ENCODE data around the gene INVS.
"Not testable (repeated sequence)": the region's sequence is repeated elsewhere in the genome, so short reads cannot be mapped to it uniquely, and the experiment has no call there.

The INVS gene

DNA sequence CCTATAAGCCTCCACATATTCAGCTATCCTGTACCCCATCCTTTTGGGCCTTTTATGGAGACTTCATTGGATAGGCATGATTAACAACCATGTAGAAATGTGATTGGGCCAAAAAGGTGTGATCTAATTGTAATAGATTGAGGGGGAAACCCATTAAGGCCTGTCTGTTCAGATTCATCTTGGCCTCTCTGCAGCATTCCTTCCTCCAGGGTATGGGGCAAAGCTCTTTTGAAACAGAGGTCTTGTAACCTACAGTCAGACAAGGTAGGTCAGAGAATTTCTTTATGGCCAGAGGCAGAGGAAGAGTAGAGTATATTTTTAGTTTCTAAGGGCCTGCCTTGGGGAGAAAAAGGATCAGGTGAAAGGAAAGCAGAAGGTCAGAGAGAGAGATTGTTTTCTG lies 98.5 kb downstream of the INVS start:
- no peak for DNase-seq

DNA sequence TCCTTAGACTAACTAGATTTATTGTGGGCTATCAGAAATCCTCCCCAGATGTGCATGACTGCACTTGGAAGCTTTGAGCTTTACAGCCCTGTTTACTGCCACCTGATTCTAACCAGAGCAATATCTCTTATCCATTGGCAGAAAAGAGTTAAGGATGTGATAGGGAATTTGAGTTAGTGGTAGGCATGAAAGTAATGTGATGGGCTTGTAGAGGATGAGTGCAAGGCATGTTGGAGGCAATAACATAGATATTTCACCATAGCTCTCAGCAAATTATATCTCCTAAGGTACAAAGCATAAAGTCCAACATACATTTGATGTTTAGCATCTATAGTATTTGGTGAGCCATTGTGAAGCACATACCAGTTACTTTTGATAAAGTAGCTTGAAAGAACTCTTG lies 103.8 kb downstream of the INVS start:
- DNase-seq: no peak

- no peak for DNase-seq
Measured at GRCh38 chr9:100204796-100205195, 105.8 kb downstream of the INVS start.

- no peak for DNase-seq
Measured at GRCh38 chr9:100206899-100207298, 107.9 kb downstream of the INVS start.

GRCh38 chr9:100208673-100209072 lies 109.6 kb downstream of the INVS start:
- DNase-seq: no peak

DNA sequence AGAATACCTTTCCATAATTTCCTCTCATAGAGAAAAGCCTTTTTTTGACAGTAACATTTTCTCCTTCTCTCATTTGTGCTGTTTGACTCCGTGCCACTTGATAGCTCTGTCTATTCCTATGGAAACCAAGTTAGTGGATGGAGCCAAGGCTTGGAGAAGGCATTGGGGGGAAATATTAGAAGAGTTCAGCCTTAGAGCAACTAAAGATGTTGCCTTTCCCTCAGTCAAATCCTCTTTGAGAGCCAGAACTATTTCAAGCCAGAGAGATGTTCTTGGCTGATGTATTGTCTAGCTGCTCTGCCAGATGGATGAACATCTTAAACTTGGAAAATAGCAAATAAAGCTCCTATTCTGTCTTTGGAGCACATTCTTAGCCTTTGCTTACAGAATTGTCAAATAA lies 112.4 kb downstream of the INVS start:
- no peak for DNase-seq

- DNase-seq: no peak
Measured at GRCh38 chr9:100213730-100214477, 114.9 kb downstream of the INVS start.

DNA sequence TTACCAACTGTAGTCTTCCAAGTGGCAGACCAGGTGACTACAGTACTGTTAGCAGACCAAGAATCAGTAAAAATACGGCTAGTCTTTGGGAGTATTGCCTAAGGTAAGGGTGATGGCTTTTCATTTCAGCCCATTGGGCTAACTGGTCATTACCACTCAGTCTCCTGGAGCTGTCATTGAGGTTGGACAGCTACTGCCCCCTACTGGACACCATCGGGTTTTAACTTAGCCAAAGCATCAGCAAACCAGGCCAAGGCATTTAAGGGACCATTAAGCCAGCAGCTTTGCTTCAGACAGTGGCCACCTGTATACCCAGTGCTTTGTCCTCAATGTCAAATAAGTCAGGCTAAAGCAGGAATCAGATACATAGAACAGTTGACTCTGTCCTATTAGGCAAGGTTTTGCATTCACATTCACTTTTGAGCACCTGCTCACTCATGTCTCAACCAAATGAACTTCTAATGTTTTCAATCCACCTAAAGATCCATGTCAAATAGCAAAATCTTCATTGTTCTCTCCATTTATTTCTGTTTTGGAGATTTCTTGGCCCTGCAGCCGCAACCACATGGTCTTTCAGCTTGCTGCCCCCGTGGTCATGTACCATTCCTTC lies 117.2 kb downstream of the INVS start:
- peak; percentile 81 for DNase-seq

- DNase-seq: no peak
Measured at GRCh38 chr9:100217536-100217935, 118.5 kb downstream of the INVS start.

DNA sequence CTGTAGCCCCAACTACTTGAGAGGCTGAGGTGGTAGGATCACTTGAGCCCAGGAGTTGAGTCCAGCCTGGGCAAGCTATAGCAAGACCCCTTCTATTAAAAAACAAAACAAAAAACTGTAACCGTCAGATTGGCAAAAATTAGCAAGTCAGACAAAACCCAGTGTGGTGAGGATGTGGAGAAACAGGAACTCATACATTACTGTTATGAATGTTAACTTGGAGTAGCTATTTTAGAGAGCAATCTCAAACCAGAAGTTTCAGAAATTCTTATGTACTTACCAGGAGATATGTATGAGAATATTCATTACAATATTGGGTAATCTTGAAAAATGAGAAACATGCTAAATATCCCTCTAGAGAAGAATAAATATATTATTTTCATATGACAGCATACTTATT lies 120.3 kb downstream of the INVS start:
- DNase-seq: no peak

DNA sequence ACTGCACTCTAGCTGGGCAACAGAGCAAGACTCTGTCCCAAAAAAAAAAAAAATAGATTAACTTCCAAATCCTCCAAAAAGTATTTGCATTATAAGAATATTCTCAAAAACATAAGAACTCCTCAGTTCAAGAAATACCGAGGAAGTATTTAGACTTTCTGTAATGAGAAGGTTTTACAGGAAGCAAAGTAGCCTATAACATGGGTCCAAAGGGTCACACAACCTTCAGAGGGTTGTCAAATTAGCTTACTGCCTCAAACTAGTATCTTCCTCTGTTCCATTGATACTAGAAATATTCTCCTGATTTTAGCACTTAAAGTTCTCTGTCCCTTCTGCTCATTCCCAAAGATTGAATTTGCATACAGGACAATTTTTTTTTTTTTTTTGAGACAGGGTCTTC lies 121.9 kb downstream of the INVS start:
- no peak for DNase-seq

GRCh38 chr9:100221538-100221937 lies 122.5 kb downstream of the INVS start:
- no peak for DNase-seq

DNA sequence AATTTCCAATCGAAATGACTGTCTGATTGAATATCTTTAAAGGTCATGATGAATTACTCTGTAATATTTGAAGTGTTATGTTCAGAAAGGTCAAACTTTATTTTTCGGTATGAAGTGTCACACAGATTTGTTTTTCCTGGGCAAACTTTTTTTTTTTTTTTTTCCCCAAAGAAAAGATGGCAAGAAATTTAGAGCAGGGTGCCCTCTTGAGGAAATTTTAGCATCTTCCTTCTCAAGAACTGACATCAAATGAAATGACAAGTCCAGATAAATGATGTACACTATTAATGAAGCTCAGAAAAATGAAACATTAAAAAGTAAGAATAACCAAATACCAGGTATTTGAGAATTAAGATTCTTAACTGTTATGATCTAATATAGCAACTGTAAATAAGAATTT lies 123.6 kb downstream of the INVS start:
- no peak for DNase-seq

- no peak for DNase-seq
Measured at GRCh38 chr9:100227636-100228035, 128.6 kb downstream of the INVS start.

DNA sequence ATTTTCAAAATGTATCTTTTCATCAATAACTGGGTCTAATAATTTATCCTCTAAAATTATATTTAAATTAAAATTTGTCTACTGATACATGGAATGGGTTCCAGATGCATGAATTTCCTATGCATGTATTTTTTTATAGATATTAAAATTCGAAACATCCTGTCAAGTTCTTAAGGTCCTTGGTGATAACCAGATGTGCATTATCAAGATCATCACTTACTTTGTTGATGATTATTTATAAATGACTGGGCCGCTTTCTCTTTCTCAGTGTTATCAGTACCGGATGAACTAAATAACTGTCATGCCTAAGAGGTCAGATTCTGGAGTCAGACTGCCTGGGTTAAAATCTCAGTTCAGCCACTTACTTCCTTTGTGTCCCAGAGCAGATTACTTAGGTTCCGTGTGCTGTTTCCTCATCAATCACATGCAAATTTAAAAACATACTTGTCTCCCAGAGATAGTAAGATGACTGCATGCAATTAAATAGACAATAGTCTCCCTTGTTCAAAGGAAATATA lies 129.4 kb downstream of the INVS start:
- no peak for DNase-seq

DNA sequence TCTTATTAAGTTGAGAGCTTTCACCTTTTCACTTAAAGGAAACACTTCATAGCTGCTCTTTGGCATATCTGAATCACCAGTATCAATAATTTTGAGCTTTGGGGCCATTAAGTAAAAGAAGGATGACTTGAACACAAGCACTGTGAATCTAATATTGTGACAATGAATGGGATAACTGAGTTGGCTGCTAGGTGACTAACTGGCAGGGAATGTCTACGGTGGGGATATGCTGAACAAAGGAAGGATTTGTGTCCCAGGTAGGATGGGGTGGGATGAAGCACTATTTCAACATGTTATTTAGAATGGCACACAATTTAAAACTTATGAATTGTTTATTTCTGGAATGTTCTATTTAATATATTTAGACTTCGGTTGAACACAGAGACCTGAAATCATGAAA lies 130.1 kb downstream of the INVS start:
- DNase-seq: no peak

DNA sequence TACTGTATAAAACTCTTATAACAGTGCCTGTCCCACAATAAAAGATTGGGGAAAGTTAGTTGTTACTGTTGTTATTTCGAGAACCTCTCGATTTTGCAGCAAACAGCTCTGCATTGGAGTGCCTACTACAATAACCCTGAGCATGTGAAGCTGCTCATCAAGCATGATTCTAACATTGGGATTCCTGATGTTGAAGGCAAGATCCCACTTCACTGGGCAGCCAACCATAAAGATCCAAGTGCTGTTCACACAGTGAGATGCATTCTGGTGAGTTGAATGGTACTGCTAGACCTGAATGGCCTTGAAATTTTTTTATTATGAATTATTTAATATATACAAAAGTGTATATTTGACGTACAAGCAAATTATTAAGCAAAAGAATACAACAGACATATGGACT lies 130.5 kb downstream of the INVS start:
- DNase-seq: no peak

- not testable (repeated sequence) for DNase-seq
Measured at GRCh38 chr9:100236986-100237385, 137.9 kb downstream of the INVS start.

- DNase-seq: no peak
Measured at GRCh38 chr9:100240512-100240911, 141.5 kb downstream of the INVS start.

DNA sequence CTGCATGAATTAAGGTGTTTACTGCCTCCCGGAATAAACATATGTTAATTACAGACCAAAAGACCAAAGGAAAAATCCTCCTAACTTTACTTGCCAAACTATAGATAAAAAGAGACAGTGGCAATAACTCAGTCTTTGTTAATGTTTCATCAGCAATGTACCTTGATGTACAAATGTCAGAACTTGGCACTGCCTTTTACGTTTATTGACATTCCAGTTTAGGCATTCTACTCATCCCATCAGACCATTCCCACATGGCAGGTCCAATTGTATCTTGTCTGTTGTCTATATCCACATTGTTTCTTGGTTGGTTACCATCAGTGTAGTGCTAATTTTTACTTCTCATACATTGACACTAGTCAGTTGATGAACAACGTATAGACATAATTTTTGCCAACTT lies 168.2 kb downstream of the INVS start:
- no peak for DNase-seq

DNA sequence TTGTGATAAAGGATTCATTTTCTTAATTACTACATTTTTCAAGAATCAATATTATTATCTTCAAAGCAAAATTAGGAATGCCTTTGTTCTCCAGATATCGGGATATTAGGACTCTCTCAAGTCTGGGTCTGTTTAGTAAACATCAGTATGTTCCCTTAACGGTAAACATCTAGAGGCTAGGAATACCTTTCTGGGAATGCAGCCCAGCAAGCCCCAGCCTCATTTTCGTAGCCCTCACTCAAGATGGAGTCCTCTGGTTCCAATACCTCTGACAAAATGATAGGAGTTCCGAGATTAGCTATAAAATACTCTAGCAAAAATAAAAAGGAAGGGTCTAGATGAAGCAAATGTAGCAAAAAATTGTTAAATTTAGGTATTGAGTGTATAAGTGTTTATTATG lies 169.2 kb downstream of the INVS start:
- no peak for DNase-seq

- no peak for DNase-seq
Measured at GRCh38 chr9:100269656-100270055, 170.6 kb downstream of the INVS start.

DNA sequence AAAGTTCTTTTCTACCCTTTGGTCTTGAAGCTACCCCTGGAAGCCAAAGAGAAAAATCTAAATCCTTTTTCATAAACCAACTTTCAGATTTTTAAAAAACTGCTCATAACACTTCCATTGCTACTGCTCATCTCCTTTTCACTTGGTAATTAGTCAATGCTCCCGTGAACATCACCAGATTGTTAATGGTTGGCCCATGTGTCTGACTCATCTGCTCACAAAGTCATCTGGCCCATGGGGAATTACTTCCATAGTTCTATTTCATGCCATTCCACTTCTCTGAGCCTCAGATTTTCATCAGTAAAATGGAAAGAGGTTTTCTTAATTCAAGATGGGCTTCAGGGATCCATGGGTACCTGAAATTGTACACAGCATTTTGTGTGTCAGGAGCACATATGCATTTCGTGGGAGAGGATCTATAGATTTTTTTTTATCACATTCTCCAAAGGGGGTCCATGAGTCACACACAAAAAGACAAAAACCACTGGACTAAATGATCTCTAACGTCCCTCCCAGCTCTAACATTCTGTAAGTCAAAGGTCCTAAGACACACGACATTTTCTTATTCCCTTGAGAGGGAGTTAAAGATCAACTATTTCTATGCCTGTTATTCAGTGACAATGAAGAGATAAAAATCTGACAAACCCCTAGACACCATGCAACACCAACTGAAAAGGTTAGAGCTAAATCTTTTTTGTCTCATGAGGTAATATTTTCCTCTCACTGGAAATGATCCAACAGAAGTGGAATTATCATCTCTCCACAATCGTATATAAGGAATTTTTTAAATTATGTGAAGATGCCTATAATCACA lies 178.3 kb downstream of the INVS start:
- DNase-seq: no peak

GRCh38 chr9:100281066-100281465 lies 182.0 kb downstream of the INVS start:
- no peak for DNase-seq

Measured in stimulated activated CD8-positive, alpha-beta memory T cell treated with anti-CD3 and anti-CD28 coated beads, Interleukin-4, amount 100 ng/mL, for 48 hours (primary cell).